HG02798 (cell line): ENCODE results near the gene ZRANB3.
"Not testable (repeated sequence)": the region's sequence is repeated elsewhere in the genome, so short reads cannot be mapped to it uniquely, and the experiment has no call there.

Source experiments
- ATAC-seq: cut with Tn5 transposase; IDR thresholded peaks from one replicate; pipeline ENCODE4 v1.9.1; 2021; ENCODE audit warnings: mild to moderate bottlenecking; ENCODE audit not compliant: unreplicated experiment, poor library complexity

Gene ZRANB3

GRCh38 chr2:135530313-135531230, at the start of gene ZRANB3:
Gene ZRANB3, minus strand, starts transcription at chr2:135531218.
- ATAC-seq, result peak; percentile 74

DNA sequence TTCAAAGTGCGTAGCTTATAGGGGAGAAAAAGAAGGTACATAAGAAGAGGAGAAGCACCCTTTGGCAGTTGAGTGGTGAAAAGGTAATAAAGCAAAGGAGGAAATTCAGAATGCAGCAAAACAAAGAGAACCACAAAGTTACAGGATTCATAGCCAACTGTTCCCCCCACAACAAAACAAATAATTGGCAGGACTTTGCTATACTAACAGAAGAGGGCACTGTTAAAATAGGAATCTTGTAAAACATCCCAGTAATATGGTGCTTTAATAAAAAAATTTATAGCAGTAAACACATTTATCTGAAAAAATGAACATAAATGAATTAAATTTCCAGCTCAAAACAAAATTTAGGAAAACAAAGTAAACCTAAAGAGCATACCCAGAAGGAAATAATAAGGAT, 42.6 kb upstream of the ZRANB3 start:
- ATAC-seq, result no peak

GRCh38 chr2:135570884-135571283, 39.9 kb upstream of the ZRANB3 start:
- ATAC-seq, result no peak

DNA sequence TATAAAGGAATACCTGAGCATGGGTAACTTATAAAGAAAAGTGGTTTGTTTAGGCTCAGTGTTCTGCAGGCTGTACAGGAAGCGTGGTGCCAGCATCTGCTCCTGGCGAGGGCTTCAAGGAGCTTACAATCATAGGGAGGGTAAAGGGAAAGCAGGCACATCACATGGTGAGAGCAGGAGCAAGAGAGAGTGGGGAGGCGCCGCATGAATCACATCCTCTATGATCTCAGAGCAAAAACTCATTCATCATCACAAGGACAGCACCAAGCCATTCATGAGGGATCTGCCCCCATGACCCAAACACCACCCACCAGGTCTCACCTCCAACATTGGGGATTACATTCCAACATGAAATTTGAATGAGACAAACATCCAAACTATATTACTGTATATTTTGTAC, 32.8 kb upstream of the ZRANB3 start:
- no peak for ATAC-seq

GRCh38 chr2:135561925-135562324, 30.9 kb upstream of the ZRANB3 start:
- ATAC-seq, result no peak

GRCh38 chr2:135557530-135557929, 26.5 kb upstream of the ZRANB3 start:
- no peak for ATAC-seq

- ATAC-seq, result no peak
Measured at GRCh38 chr2:135555311-135555710, 24.3 kb upstream of the ZRANB3 start.

- ATAC-seq, result no peak
Measured at GRCh38 chr2:135552887-135553286, 21.9 kb upstream of the ZRANB3 start.

GRCh38 chr2:135551356-135551755, 20.3 kb upstream of the ZRANB3 start:
- ATAC-seq, result no peak

GRCh38 chr2:135547311-135547710, 16.3 kb upstream of the ZRANB3 start:
- no peak for ATAC-seq

GRCh38 chr2:135546436-135546835, 15.4 kb upstream of the ZRANB3 start:
- no peak for ATAC-seq

- not testable (repeated sequence) for ATAC-seq
Measured at GRCh38 chr2:135533545-135533944, 2.5 kb upstream of the ZRANB3 start.

DNA sequence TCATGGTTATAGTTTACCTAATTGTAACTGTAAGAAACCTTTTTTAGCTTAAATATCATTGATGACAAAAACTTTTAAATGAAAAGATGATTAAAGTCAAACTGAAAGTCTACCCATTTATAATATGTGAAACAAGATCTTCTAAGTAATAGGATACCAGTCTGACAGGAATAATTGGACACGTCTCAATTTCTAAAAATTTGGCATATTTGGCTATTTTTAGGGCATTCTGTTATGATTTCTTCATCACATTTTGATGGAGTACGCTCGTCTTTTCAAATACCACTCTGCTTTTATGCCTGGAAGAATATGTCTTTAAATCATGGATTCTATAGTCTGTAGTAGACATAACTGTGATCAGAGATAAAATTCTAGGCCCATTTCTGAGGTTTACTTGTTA, 1.6 kb upstream of the ZRANB3 start:
- ATAC-seq, result no peak

GRCh38 chr2:135531231-135532197, 496 bp upstream of the ZRANB3 start, which contains the start of gene R3HDM1:
Gene R3HDM1, plus strand, starts transcription at chr2:135531484. Its CDS starts 73,362 bp downstream, at chr2:135604846.
- peak; percentile 85 for ATAC-seq

GRCh38 chr2:135528006-135528405, 3.0 kb downstream of the ZRANB3 start:
- ATAC-seq, result no peak

- ATAC-seq, result no peak
Measured at GRCh38 chr2:135525786-135526185, 5.2 kb downstream of the ZRANB3 start.

GRCh38 chr2:135512099-135512498, 18.9 kb downstream of the ZRANB3 start:
- ATAC-seq, result no peak

DNA sequence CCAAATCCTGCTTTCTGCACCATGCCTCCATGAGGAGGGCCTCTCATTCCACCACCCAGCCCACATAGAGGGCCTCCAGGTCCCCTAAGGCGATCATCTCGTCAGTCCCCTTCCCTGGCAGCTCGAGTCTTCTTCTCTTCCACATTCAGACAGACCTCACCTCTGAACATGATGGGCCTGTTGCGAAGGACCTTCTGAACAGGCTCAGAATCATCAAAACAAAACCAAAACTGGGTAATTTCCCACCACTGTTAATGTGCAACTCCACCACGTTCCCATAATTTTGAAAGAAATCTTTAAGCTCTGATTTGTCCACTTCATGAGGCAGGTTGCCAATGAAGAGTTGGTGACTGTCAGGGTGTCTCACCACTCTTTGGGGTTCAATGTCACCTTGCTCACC, 20.4 kb downstream of the ZRANB3 start:
- ATAC-seq, result peak; percentile 48

GRCh38 chr2:135504811-135505210, 26.2 kb downstream of the ZRANB3 start:
- no peak for ATAC-seq

- ATAC-seq, result not testable (repeated sequence)
Measured at GRCh38 chr2:135498588-135498987, 32.4 kb downstream of the ZRANB3 start.

DNA sequence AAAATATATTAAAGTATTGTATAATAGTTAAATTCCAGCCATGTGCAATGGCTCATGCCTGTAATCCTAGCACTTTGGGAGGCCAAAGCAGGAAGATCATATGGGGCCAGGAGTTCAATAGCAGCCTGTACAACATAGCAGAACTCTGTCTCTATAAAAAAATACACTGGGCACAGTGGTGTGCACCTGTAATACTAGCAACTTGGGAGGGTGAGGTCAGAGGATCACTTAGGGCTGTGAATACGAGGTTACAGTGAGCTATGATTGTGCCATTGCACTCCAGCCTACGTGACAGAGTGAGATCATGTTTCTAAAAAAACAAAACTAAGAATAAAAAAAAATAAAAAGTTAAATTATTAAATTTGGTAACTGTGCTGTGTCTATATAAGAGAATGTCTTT, 36.1 kb downstream of the ZRANB3 start:
- ATAC-seq, result no peak
